Right atrium auricular region (tissue), 2 donors: Measurements from ENCODE around the gene ZNF280C. TPM values are rescaled to one million over a fixed set of nuclear protein-coding genes. Genes with fewer than 3 reads are reported as not detected.

Source experiments
- DNase-seq: peaks from one replicate; pipeline ENCODE4 v3.0.0-alpha.2; 2019; ENCODE audit warnings: low spot score
- H3K27ac ChIP-seq, 2 donors: fragments of 200-600 bp; sonication (generic); 1 replicate in 1 of 2; 2 replicates in 1 of 2; pipeline ENCODE4 v1.5.1; 2016 to 2019
- H3K27me3 ChIP-seq, 2 donors: fragments of 200-600 bp; sonication (generic); one replicate each; pipeline versions ENCODE4 v1.5.1 to v1.6.0; 2017 to 2019
- H3K36me3 ChIP-seq: fragments of 200-600 bp; sonication (generic); one replicate; pipeline ENCODE4 v1.5.1; 2016
- H3K4me1 ChIP-seq, 2 donors: fragments of 200-600 bp; sonication (generic); one replicate each; pipeline versions ENCODE4 v1.5.1 to v1.6.0; 2017 to 2019
- H3K4me3 ChIP-seq, 2 donors: fragments of 200-600 bp; sonication (generic); 1 replicate in 1 of 2; 2 replicates in 1 of 2; pipeline ENCODE4 v1.5.1; 2017 to 2019; ENCODE audit warnings: mild to moderate bottlenecking in 1 of 2, moderate library complexity in 1 of 2
- H3K9me3 ChIP-seq, 2 donors: fragments of 200-600 bp; sonication (generic); one replicate each; pipeline ENCODE4 v1.5.1; 2019
- CTCF ChIP-seq, 2 donors: fragments of 200-600 bp; sonication (generic); IDR thresholded peaks; one replicate each; pipeline ENCODE4 v1.5.1; 2019; ENCODE audit warnings: antibody characterized with exemption in 2 of 2
- total RNA-seq, 2 donors: library from RNA; depleted of rRNA; stranded (reverse); fragments of >200 nt; gene quantifications; one replicate each; pipeline ENCODE4 v1.1.0, GENCODE V29; 2016

Gene ZNF280C
- total RNA-seq, 2 donors from 2014 or later, result 2.3 to 2.5 TPM

DNA sequence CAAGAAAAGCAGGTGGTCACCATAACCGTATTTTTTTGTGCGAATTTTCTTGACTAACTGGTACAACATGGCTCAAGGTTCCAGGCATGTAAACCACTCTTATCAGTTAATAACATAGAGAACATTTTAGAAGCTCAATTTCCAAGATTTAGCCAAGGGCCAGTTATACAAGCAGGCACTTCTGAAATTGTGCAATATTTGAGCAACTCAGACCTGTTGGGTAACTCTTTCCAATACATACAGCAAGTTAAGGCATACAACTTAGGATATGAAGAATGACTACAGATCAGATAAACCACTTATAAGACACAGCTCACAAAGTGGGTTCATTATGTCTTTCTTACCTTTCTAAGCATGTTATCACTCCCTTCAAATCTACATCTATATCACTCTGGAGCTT is 43.9 kb downstream of the ZNF280C start:
- no peak for TF ChIP-seq CTCF (IDR thresholded peaks at IDR 0.05)
- no peak for DNase-seq
- Histone ChIP-seq H3K9me3 (no peaks in the 10 kb centered on the region), H3K36me3 (peaks cover 9% of the 10 kb centered on the region), H3K27ac (no peak overlapping the region), H3K27me3 (no peaks in the 10 kb centered on the region), H3K4me3 (no peak overlapping the region), H3K4me1 (no peaks in the 10 kb centered on the region)

- no peak for TF ChIP-seq CTCF (IDR thresholded peaks at IDR 0.05)
- DNase-seq, result no peak
- Histone ChIP-seq H3K4me1 (no peaks in the 10 kb centered on the region), H3K9me3 (no peaks in the 10 kb centered on the region), H3K4me3 (no peak overlapping the region), H3K36me3 (peaks cover 4% of the 10 kb centered on the region), H3K27me3 (no peaks in the 10 kb centered on the region), H3K27ac (no peak overlapping the region)
These were observed 52.4 kb downstream of the ZNF280C start for GRCh38 chrX:130216320-130216719.

GRCh38 chrX:130213376-130213775 is 55.3 kb downstream of the ZNF280C start:
- no peak for TF ChIP-seq CTCF (IDR thresholded peaks at IDR 0.05)
- Histone ChIP-seq H3K27ac (no peak overlapping the region), H3K4me3 (no peak overlapping the region), H3K4me1 (no peaks in the 10 kb centered on the region), H3K9me3 (no peaks in the 10 kb centered on the region), H3K27me3 (no peaks in the 10 kb centered on the region), H3K36me3 (peaks cover 4% of the 10 kb centered on the region)
- no peak for DNase-seq

GRCh38 chrX:130212371-130212770 is 56.3 kb downstream of the ZNF280C start:
- Histone ChIP-seq H3K27me3 (no peaks in the 10 kb centered on the region), H3K4me3 (no peak overlapping the region), H3K36me3 (peaks cover 4% of the 10 kb centered on the region), H3K9me3 (no peaks in the 10 kb centered on the region), H3K27ac (no peak overlapping the region), H3K4me1 (no peaks in the 10 kb centered on the region)
- DNase-seq, result no peak
- TF ChIP-seq CTCF (IDR thresholded peaks at IDR 0.05), result no peak

GRCh38 chrX:130211415-130212186 is 57.1 kb downstream of the ZNF280C start:
- no peaks in the 10 kb centered on the region for H3K27me3 ChIP-seq
- H3K27ac ChIP-seq, result no peak overlapping the region
- no peak for DNase-seq
- H3K4me1 ChIP-seq, result no peaks in the 10 kb centered on the region
- H3K9me3 ChIP-seq, result no peaks in the 10 kb centered on the region
- H3K4me3 ChIP-seq, result no peak overlapping the region
- H3K36me3 ChIP-seq, result peaks cover 4% of the 10 kb centered on the region
- TF ChIP-seq CTCF (IDR thresholded peaks at IDR 0.05), result no peak

- no peak overlapping the region for H3K4me3 ChIP-seq
- H3K27me3 ChIP-seq, result no peaks in the 10 kb centered on the region
- H3K9me3 ChIP-seq, result no peaks in the 10 kb centered on the region
- H3K27ac ChIP-seq, result no peak overlapping the region
- no peak for DNase-seq
- H3K36me3 ChIP-seq, result no peaks in the 10 kb centered on the region
- no peaks in the 10 kb centered on the region for H3K4me1 ChIP-seq
- no peak for TF ChIP-seq CTCF (IDR thresholded peaks at IDR 0.05)
These were observed 64.1 kb downstream of the ZNF280C start for GRCh38 chrX:130204647-130205046.
